Activated CD4-positive, alpha-beta T cell treated with anti-CD3 and anti-CD28 coated beads for 1 hour (primary cell): Measurements from ENCODE around the gene SIPA1L3.
"Not testable (repeated sequence)": the region's sequence is repeated elsewhere in the genome, so short reads cannot be mapped to it uniquely, and the experiment has no call there.

ENCODE experiments used
- DNase-seq: peaks from one replicate; pipeline ENCODE4 v3.0.0-alpha.2; 2020

SIPA1L3 gene

DNA sequence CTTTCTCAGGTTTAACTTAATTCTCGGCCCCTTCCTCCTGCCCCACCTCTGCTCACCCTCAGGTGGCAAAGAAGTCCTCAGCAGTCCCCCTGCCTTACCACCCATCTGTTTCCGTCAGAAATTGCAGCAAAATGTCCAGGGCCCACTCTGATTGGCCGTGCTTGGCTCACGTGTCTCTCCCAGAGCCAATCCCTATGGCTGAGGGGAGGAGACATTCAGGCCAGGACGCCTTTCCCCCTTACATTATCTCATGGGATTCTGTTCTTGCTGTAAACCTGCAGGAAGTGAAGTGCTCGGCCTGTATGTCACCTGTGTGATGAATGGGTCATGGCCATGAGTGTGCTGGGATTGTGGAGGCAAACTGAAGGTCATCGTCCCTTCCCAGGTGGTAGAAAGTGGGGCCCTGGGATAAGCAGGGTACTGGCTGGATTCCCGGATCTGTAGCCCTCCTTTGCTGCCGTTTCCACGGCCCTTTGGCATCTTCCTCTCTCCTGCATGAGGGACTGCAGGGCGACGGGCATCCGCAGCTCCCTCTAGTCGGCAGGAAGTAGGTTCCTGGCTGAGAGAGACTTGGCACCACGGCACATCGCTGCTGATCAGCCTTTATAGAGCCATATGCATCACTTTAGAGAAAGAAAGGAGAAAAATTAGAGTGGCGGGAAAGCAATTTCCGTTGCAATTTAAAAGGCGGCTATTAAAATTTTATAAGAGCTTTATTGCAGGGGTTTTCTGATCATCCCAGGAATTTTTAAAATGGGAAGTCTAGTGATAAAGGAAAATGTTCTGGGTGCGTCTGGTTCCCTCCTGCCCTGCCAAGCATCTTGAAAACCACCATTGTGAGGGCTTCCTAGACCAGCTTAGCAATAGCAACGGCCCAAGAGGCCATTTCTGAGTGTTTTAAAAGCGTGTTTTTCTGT, 118.2 kb downstream of the SIPA1L3 start:
- DNase-seq = no peak

DNA sequence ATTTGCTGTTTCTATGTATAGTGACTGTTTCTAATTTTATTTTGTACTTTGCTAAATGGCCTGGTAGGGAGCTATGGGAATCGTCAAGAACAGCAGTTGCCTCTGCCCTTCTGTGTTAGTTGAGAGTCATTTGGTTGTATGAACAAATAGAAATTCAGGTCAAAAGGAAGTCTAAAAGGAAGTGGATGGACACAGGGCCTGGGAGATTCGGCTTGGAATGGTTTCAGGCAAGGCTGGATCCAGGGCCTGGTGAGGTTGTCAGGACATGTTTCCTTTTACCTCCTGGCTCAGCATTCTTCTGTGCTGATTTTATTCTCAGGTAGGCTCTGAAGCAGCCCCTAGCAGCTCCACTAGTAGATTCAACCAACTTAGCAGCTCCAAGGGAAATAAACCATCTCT, 118.9 kb downstream of the SIPA1L3 start:
- DNase-seq = no peak

- no peak for DNase-seq
Measured at GRCh38 chr19:38028913-38029510, 122.0 kb downstream of the SIPA1L3 start.

- DNase-seq = not testable (repeated sequence)
Measured at GRCh38 chr19:38030001-38030400, 123.0 kb downstream of the SIPA1L3 start.

GRCh38 chr19:38030686-38031422, 123.8 kb downstream of the SIPA1L3 start:
- no peak for DNase-seq

DNA sequence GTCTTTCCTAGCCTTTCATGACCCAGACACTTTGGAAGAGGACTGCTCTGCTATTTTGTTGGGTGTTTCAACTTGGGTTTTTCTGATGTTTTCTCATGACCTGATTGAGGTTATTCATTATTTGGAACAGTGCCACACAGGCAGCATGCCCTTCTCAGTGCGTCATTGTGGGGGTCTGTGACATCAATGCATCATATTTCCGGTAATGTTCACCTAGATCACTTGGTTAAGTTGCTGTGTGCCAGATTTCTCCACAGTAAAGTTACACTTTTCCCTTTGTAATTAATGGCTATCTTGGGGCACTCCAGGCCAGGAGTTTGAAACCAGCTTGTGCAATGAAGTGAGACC, 124.4 kb downstream of the SIPA1L3 start:
- no peak for DNase-seq

GRCh38 chr19:38032151-38032550, 125.1 kb downstream of the SIPA1L3 start:
- no peak for DNase-seq

GRCh38 chr19:38032951-38033350, 125.9 kb downstream of the SIPA1L3 start:
- no peak for DNase-seq

GRCh38 chr19:38033658-38034491, 126.9 kb downstream of the SIPA1L3 start:
- DNase-seq = no peak

DNA sequence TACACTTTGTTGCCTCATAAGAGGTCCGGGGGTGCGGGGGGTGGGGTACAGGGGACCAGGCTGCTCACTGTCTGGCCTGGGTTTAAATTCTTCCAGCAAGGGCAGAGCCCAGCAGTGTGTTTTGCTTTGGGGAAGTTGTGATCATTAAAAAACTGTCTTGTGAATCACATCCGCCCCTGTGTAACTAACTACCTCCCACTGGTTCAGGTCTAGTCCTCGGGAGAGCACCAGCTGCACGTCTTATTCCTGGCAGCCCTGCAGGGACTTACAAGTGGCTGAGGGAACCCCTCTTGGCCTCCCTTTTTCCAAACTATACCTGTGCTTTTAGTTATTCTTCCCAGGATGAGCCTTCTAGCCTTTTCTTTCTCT, 127.5 kb downstream of the SIPA1L3 start:
- DNase-seq = no peak

- DNase-seq = no peak
Measured at GRCh38 chr19:38035515-38036495, 128.8 kb downstream of the SIPA1L3 start.

DNA sequence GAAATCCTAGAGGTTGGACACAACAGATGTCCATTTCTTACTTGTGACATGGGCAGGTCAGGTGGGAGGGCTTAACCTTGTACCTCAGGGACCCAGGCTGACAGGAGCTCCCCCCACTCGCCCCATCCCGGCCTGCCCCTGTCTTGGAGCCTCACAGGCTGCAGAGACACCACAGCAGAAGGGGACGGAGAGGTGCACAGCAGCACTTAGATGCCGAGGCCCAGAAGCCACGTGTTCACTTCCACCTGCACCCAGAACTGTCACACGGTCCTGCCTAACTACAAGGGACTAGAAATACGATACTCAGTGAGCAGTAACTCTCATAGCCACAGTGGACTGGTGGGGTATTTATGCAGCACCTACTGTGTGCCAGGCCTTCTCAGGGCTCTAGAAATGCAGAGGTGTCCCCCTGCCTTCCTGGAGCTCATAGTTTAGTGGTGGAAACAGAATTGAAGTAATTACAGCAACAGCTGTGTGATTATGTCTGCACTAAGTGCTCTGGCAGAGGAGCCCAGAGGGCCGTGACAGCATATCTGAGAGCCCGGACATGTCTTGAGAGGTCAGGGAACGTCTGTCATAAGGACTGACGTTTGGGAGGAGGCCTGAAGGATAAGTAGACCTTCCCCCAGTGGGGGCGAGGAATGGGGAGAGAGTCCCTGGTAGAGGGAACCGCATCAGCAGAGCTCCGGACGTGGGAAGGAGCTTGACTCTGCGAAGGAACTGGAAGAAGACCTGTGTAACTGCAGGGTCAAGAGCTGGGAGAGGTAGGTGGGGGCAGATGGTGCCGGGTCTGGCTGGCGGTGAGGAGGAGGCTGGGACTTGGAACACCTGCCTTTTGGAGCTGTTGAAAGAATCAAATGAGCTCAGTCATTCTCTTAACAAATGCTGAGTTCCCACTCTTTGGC, 130.0 kb downstream of the SIPA1L3 start:
- DNase-seq = no peak

DNA sequence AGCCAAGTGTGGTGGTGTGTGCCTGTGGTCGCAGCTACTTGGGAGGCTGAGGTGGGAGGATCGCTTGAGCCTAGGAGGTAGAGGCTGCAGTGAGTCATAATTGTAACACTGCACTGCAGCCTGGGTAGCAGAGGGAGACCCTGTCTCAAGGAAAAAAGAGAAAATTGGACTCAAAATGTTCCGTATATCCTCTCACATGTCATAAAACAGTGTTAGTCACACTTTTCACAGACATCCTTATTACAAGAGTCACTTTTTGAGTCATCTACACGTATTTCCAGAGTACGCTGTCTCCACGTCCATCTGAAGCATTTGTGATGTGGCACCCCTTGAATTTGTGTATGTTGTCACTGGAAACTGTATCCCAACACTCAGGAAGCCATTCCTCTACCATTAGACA, 133.0 kb downstream of the SIPA1L3 start:
- no peak for DNase-seq

DNA sequence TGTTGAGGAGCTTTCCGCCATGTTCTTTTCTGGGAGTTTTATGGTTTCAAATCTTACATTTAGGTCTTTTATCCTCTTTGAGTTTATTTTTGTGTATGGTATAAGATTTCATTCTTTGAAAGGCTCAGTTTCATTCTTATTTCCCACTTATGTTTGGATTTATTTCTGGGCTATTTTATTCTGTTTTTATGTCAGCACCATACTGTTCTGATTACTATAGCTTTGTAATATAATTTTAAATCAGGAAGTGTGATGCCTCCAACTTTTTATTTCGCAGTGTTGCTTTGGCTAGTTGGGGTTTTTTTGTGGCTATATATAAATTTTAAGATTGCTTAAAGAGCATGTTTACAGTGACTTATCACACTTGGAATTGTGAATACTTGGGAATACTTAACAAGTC, 135.1 kb downstream of the SIPA1L3 start:
- no peak for DNase-seq

GRCh38 chr19:38043649-38044144, 136.7 kb downstream of the SIPA1L3 start:
- DNase-seq = no peak

- no peak for DNase-seq
Measured at GRCh38 chr19:38044267-38045111, 137.5 kb downstream of the SIPA1L3 start.

GRCh38 chr19:38045554-38046253, 138.7 kb downstream of the SIPA1L3 start:
- no peak for DNase-seq

DNA sequence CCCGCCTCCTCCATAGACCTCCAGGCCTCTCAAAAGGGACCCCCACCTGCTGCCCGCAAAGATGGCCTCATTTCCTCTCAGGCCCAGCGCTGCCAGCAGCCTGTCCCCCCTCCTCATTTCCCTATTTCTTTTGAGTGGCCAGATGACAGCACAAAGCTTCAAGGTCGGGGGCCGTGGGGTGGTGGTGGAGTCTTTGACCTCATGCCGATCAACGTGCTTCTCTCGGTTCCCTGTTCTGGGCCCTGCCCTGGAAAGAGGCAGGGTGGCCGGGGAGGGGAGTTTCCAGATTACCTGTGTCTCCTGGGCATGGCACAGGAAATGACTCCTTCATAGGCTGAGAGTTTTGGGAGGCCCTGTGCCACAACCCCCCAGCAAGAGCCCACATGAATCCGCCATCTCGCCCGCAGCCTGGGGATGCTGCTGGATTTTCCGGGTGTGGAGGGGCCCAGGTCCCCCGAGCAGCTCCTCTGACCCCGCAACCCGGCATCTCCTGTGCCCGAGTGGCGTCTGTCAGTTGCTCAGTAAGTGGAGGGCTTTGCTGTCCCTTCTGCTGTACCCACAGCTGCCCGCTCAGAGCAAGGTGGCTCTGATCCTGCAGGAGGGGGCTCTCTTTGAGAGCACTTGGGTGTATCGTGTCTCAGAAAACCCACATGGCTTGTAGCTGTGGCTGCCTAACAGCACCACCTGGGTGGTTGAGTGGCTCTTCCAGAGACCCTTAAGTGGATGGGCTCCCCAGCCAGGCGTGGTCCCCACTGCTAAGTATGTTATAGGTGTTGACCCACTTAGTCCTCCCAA, 139.4 kb downstream of the SIPA1L3 start:
- DNase-seq = no peak
